Nephron progenitor cell (in vitro differentiated cells): ENCODE data around the gene IGLON5.
A peak's percentile ranks its signal among the peaks of the same experiment; 100 is the strongest.

Source experiments
- DNase-seq: peaks from one replicate; pipeline ENCODE4 v3.0.0; 2021
- H3K27ac Mint-ChIP-seq: 2 replicates; pipeline ENCODE4 v1.8.0; 2021; ENCODE audit warnings: mild to moderate bottlenecking, moderate library complexity, mixed read lengths
- H3K27me3 Mint-ChIP-seq: 2 replicates; pipeline ENCODE4 v1.8.0; 2021; ENCODE audit warnings: mild to moderate bottlenecking, low read depth, mixed read lengths; ENCODE audit not compliant: poor library complexity
- H3K36me3 Mint-ChIP-seq: 2 replicates; pipeline ENCODE4 v1.8.0; 2021; ENCODE audit warnings: low read depth, mixed read lengths
- H3K4me1 Mint-ChIP-seq: 2 replicates; pipeline ENCODE4 v1.8.0; 2021; ENCODE audit warnings: mixed read lengths
- H3K4me3 Mint-ChIP-seq: 2 replicates; pipeline ENCODE4 v1.8.0; 2021; ENCODE audit warnings: mild to moderate bottlenecking, moderate library complexity, mixed read lengths
- H3K9me3 Mint-ChIP-seq: 2 replicates; pipeline ENCODE4 v1.8.0; 2021; ENCODE audit warnings: mild to moderate bottlenecking, moderate library complexity, mixed read lengths
- CTCF ChIP-seq: fragments of 200-600 bp; sonication (generic); IDR thresholded peaks from 2 replicates; pipeline ENCODE4 v1.5.0; 2021; ENCODE audit warnings: antibody characterized with exemption

Gene IGLON5

DNA sequence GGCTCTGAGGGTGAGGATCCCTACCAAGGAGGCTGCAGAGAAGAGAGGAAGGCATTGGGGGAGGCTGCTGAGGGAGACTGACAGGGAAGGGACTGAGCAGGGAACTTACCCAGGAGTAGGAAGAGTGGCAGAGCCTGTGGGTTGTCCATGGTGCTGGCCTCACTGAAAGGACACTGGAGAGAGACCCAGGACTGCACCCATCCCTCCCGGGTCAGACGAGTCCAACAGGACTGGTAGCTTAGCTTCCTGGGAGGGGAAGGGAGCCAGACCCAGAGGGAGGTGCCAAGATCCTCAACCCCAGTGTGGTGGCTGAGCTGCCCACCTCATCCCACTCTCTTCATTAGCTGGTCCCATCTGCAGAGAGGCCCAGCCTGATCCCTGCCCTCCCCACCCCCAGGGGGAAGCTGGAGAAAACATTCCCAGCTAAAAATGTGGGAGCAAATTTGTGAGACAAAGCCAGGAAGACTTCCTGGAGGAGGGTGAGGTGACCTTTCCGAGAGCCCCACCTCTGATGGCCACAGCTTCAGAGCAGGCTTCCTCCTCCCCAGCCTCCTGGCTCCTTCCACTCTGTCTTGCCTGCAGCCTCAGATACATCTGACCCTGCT lies 30.6 kb downstream of the IGLON5 start, which contains the start of gene VSIG10L:
Gene VSIG10L, minus strand, starts transcription at position 164 of the 605 bp plus-strand sequence. Its CDS starts 15 bp downstream, at position 149.
- peak within 1 kb of the TSS; percentile 82 for H3K4me3 Mint-ChIP-seq
- no peak for DNase-seq
- no peak for TF ChIP-seq CTCF
- H3K36me3 Mint-ChIP-seq: peaks cover 9% of the 10 kb centered on the region
- H3K4me1 Mint-ChIP-seq: peaks cover 41% of the 10 kb centered on the region
- H3K27me3 Mint-ChIP-seq: peaks cover 28% of the 10 kb centered on the region
- H3K9me3 Mint-ChIP-seq: no peaks in the 10 kb centered on the region
- peak within 1 kb of the TSS; percentile 61 for H3K27ac Mint-ChIP-seq

DNA sequence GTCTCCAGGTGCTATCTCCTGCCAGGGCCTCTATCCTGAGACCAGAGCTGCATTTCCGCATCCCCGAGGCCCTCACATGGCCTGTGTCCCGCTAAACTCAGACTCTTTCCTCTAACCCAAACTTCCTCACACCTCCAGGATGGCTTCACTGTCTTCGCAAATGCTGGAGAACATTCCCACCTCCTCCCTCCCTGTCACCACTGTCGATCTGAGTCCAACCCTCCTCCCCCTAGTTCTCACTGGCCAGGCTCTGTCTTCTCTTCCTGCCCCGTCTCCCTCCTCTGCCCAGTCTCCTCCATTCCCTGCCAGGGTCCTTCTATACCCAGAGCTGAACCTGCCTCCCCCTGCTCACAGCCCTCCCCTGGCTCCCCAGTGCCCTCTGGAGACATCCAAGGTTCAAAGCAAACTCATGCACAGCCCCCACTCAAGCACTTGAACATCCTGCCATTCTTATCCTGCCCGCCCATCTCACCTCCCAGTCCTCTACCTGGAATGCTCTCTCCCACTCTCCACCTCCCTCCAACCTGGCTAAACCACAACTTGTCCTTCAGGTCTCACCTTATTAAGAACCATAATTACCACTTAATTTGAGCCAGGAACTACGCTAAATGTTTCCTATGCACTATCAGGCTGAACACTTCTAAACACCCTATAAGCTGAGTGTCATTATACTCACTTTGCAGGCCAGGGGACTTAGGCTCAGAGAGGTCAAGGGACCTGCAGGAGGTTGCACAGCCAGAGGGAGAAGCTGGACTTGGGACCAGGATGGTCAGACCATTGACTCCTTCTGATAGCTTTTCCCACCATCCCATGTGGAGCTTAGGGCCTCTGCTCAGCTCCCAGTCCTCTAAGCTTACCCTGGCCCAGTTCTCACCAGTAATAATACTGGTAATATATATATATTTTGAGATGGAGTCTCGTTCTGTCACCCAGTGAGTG lies 31.5 kb downstream of the IGLON5 start:
- Mint-ChIP-seq H3K4me3 (peak overlapping the region; percentile 71), H3K9me3 (no peaks in the 10 kb centered on the region), H3K4me1 (peaks cover 45% of the 10 kb centered on the region), H3K27ac (peak overlapping the region; percentile 17), H3K27me3 (peaks cover 28% of the 10 kb centered on the region), H3K36me3 (peaks cover 14% of the 10 kb centered on the region)
- TF ChIP-seq CTCF: no peak
- no peak for DNase-seq

DNA sequence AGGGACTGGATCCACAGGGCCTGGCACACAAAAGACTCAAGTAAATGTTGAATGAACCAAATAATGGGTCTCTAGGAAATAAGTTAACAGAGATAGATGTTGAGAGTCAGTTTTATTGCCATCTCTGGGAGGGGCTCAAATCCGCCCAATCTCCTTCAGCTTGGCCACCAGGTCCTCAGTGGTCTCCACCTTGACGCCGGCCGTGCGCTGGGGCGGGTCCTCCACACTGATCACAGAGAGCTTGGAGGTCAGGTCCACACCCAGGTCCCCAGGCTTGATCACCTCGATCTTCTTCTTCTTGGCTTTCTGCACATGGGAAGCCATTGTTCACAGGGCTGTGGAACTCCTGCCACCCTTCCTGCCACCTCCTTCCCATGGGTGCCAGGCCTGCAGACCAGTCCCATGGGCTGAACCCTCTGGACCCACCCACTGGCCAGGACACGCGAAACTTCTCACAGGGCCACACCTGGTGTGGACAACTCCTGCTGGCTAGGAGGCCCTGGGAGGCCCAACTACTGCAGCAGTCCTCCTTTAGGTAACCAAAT lies 33.7 kb downstream of the IGLON5 start:
- Mint-ChIP-seq H3K27me3 (peaks cover 25% of the 10 kb centered on the region), H3K9me3 (no peaks in the 10 kb centered on the region), H3K4me1 (peaks cover 32% of the 10 kb centered on the region), H3K4me3 (no peak overlapping the region), H3K36me3 (peaks cover 14% of the 10 kb centered on the region), H3K27ac (peak overlapping the region; percentile 78)
- no peak for DNase-seq
- no peak for TF ChIP-seq CTCF

DNA sequence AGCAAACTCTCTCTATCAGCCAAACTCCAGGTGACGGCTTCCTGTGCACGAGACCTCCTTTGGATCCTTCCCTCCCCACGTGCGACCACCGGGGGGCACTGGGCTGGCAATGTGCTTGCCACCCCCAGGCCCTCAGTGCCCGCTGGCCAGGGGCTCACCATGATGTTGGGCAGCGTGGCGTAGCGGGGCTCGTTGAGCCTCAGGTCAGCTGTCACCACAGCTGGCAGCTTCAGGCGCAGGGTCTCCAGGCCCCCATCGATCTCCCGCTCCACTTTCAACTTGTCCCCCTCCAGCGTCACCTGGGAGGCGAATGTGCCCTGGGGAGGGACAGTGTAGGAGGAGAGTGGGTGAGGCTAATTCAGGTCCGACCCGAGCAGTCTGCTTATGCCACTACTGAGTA lies 35.3 kb downstream of the IGLON5 start:
- peaks cover 12% of the 10 kb centered on the region for H3K27me3 Mint-ChIP-seq

GRCh38 chr19:51347209-51347928 lies 35.9 kb downstream of the IGLON5 start:
- Mint-ChIP-seq H3K4me1 (peaks cover 22% of the 10 kb centered on the region), H3K27ac (no peak overlapping the region), H3K27me3 (peaks cover 8% of the 10 kb centered on the region), H3K36me3 (peaks cover 29% of the 10 kb centered on the region), H3K4me3 (no peak overlapping the region), H3K9me3 (no peaks in the 10 kb centered on the region)
- DNase-seq: no peak
- TF ChIP-seq CTCF: no peak

More for the DNA sequence above, 35.3 kb downstream of the IGLON5 start:
- no peak for DNase-seq
- peaks cover 23% of the 10 kb centered on the region for H3K36me3 Mint-ChIP-seq
- no peaks in the 10 kb centered on the region for H3K9me3 Mint-ChIP-seq
- no peak overlapping the region for H3K4me3 Mint-ChIP-seq
- TF ChIP-seq CTCF: no peak
- no peak overlapping the region for H3K27ac Mint-ChIP-seq
- H3K4me1 Mint-ChIP-seq: peaks cover 22% of the 10 kb centered on the region
